Measurements from ENCODE around the gene THRAP3.

DNA sequence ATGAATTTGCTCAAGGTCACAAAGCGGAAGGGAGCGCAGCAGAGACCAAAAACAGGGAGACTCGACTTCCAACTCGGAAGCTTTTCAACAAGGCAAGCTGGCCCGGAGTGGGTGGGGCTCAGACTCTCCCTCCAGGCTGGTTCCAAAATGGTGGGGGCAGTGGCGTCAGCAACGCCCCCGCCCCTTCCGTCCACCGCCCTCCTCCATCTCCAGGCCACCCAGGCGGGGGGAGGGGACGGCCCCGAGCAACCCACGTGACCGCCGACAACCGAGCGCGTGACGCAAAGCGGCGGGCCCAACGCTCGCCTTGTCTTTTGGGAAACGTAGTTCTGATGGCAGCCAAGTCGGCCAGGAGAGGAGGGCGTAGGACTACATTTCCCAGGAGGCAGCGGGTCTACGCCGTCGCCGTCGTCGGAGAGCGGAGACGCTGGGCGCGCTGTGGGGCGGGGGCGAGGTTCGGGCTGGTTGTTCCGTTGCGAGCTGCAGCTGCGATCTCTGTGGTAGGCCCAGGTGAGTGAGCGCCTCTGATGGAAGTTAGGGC, at the start of gene THRAP3:
- TF ChIP-seq, protein P1, sequence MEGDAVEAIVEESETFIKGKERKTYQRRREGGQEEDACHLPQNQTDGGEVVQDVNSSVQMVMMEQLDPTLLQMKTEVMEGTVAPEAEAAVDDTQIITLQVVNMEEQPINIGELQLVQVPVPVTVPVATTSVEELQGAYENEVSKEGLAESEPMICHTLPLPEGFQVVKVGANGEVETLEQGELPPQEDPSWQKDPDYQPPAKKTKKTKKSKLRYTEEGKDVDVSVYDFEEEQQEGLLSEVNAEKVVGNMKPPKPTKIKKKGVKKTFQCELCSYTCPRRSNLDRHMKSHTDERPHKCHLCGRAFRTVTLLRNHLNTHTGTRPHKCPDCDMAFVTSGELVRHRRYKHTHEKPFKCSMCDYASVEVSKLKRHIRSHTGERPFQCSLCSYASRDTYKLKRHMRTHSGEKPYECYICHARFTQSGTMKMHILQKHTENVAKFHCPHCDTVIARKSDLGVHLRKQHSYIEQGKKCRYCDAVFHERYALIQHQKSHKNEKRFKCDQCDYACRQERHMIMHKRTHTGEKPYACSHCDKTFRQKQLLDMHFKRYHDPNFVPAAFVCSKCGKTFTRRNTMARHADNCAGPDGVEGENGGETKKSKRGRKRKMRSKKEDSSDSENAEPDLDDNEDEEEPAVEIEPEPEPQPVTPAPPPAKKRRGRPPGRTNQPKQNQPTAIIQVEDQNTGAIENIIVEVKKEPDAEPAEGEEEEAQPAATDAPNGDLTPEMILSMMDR (IDR thresholded peaks at IDR 0.05), result no peak
- TF ChIP-seq POLR2A (IDR thresholded peaks at IDR 0.05), result peak in 2 of 4 donors; percentile 86 to 94
